Activated CD8-positive, alpha-beta memory T cell treated with anti-CD3 and anti-CD28 coated beads, Interleukin-2, amount 10 ng/mL, durations not matched to agents 7 days and 5 days (primary cell): ENCODE measurements around the gene CCDC61. TPM values are rescaled to one million over a fixed set of nuclear protein-coding genes. Genes with fewer than 3 reads are reported as not detected.

Experiments
- ATAC-seq: fragments of 150-1000 bp; cut with Tn5 transposase; one replicate; pipeline ENCODE4 v1.10.0; 2021; ENCODE audit warnings: moderate library complexity
- CTCF ChIA-PET: fragments of 350-600 bp; sonication (Branson Sonifier 250); formaldehyde crosslinking; loops from one replicate; lab custom pipeline; 2021; ENCODE audit warnings: antibody characterized with exemption; lab: Charles Lee
- DNase-seq: peaks from one replicate; pipeline ENCODE4 v3.0.0-alpha.2; 2020
- H3K27ac Mint-ChIP-seq: one replicate; pipeline ENCODE4 v1.8.0; 2021; ENCODE audit warnings: mild to moderate bottlenecking, mixed read lengths
- H3K27me3 Mint-ChIP-seq: one replicate; pipeline ENCODE4 v1.8.0; 2021; ENCODE audit warnings: mixed read lengths
- H3K36me3 Mint-ChIP-seq: one replicate; pipeline ENCODE4 v1.8.0; 2021; ENCODE audit warnings: mild to moderate bottlenecking, mixed read lengths
- H3K4me1 Mint-ChIP-seq: one replicate; pipeline ENCODE4 v1.8.0; 2021; ENCODE audit warnings: mixed read lengths
- H3K4me3 Mint-ChIP-seq: one replicate; pipeline ENCODE4 v1.8.0; 2021; ENCODE audit warnings: mild to moderate bottlenecking, moderate library complexity, mixed read lengths
- H3K9me3 Mint-ChIP-seq: one replicate; pipeline ENCODE4 v1.8.0; 2022; ENCODE audit warnings: low read depth, mixed read lengths
- total RNA-seq, 2 experiments: library from RNA; stranded (reverse); gene quantifications; one replicate each; pipeline ENCODE4 v1.2.3, GENCODE V29; 2021

The CCDC61 gene
- total RNA-seq, 2 experiments from 2014 or later = 24.4 to 35.1 TPM

- Mint-ChIP-seq H3K4me1 (no peaks in the 10 kb centered on the region), H3K27me3 (peaks cover 59% of the 10 kb centered on the region), H3K27ac (no peak overlapping the region), H3K36me3 (no peaks in the 10 kb centered on the region), H3K9me3 (no peaks in the 10 kb centered on the region), H3K4me3 (no peak overlapping the region)
- CTCF ChIA-PET = interaction anchor here (0.9 to 3.7 kb wide), 3 partner anchors 13 to 25 kb away, joined by 3 to 19 read pairs (median 3); no protein-coding TSS in a partner anchor
- DNase-seq = no peak
- no peak for ATAC-seq
These were observed 47.1 kb downstream of the CCDC61 start for GRCh38 chr19:46042252-46042883.

GRCh38 chr19:46043519-46043918, 48.3 kb downstream of the CCDC61 start:
- H3K4me1 Mint-ChIP-seq = no peaks in the 10 kb centered on the region
- H3K27me3 Mint-ChIP-seq = peaks cover 71% of the 10 kb centered on the region
- no peak for DNase-seq
- H3K4me3 Mint-ChIP-seq = no peak overlapping the region
- H3K27ac Mint-ChIP-seq = no peak overlapping the region
- no peaks in the 10 kb centered on the region for H3K36me3 Mint-ChIP-seq
- CTCF ChIA-PET = interaction anchor here (0.6 to 3.7 kb wide), 3 partner anchors 15 to 1411 kb away, joined by 3 to 19 read pairs (median 3); no protein-coding TSS in a partner anchor
- ATAC-seq = no peak
- H3K9me3 Mint-ChIP-seq = no peaks in the 10 kb centered on the region

GRCh38 chr19:46049597-46049996, 54.3 kb downstream of the CCDC61 start:
- Mint-ChIP-seq H3K27me3 (peaks cover 68% of the 10 kb centered on the region), H3K4me1 (no peaks in the 10 kb centered on the region), H3K36me3 (no peaks in the 10 kb centered on the region), H3K27ac (no peak overlapping the region), H3K4me3 (no peak overlapping the region), H3K9me3 (no peaks in the 10 kb centered on the region)
- ATAC-seq (no peak), DNase-seq (no peak)
- CTCF ChIA-PET = interaction anchor here (1.0 to 3.4 kb wide), 3 partner anchors 16 to 33 kb away, joined by 3 to 12 read pairs (median 3); no protein-coding TSS in a partner anchor

- DNase-seq (no peak), ATAC-seq (no peak)
- CTCF ChIA-PET = interaction anchor here (3.4 kb wide), 1 partner anchor 24 kb away, joined by 12 read pairs; no protein-coding TSS in a partner anchor
- Mint-ChIP-seq H3K4me1 (no peaks in the 10 kb centered on the region), H3K4me3 (no peak overlapping the region), H3K27me3 (peaks cover 60% of the 10 kb centered on the region), H3K9me3 (no peaks in the 10 kb centered on the region), H3K27ac (no peak overlapping the region), H3K36me3 (no peaks in the 10 kb centered on the region)
These were observed 57.6 kb downstream of the CCDC61 start for GRCh38 chr19:46052896-46053295.

GRCh38 chr19:46056536-46056935, 61.3 kb downstream of the CCDC61 start:
- CTCF ChIA-PET = no interaction called here
- H3K27ac Mint-ChIP-seq = no peak overlapping the region
- DNase-seq (no peak), ATAC-seq (no peak)
- peaks cover 56% of the 10 kb centered on the region for H3K27me3 Mint-ChIP-seq
- H3K36me3 Mint-ChIP-seq = no peaks in the 10 kb centered on the region
- no peak overlapping the region for H3K4me3 Mint-ChIP-seq
- no peaks in the 10 kb centered on the region for H3K4me1 Mint-ChIP-seq
- H3K9me3 Mint-ChIP-seq = peaks cover 6% of the 10 kb centered on the region

- DNase-seq (no peak), ATAC-seq (no peak)
- Mint-ChIP-seq H3K9me3 (peaks cover 6% of the 10 kb centered on the region), H3K36me3 (no peaks in the 10 kb centered on the region), H3K27ac (no peak overlapping the region), H3K27me3 (peaks cover 61% of the 10 kb centered on the region), H3K4me1 (no peaks in the 10 kb centered on the region), H3K4me3 (no peak overlapping the region)
- CTCF ChIA-PET = no interaction called here
These were observed 63.5 kb downstream of the CCDC61 start for GRCh38 chr19:46058778-46059177.

- Mint-ChIP-seq H3K27me3 (peaks cover 56% of the 10 kb centered on the region), H3K4me1 (no peaks in the 10 kb centered on the region), H3K27ac (no peak overlapping the region), H3K4me3 (no peak overlapping the region), H3K36me3 (no peaks in the 10 kb centered on the region), H3K9me3 (peaks cover 6% of the 10 kb centered on the region)
- ATAC-seq (no peak), DNase-seq (no peak)
- CTCF ChIA-PET = interaction anchor here (0.9 to 1.5 kb wide), 2 partner anchors 18 to 32 kb away, joined by 3 read pairs; no protein-coding TSS in a partner anchor
These were observed 64.7 kb downstream of the CCDC61 start for GRCh38 chr19:46060012-46060411.

- ATAC-seq (no peak), DNase-seq (no peak)
- no peaks in the 10 kb centered on the region for H3K36me3 Mint-ChIP-seq
- H3K4me1 Mint-ChIP-seq = no peaks in the 10 kb centered on the region
- no peak overlapping the region for H3K4me3 Mint-ChIP-seq
- H3K27me3 Mint-ChIP-seq = peaks cover 67% of the 10 kb centered on the region
- CTCF ChIA-PET = no interaction called here
- peaks cover 6% of the 10 kb centered on the region for H3K9me3 Mint-ChIP-seq
- H3K27ac Mint-ChIP-seq = no peak overlapping the region
These were observed 67.9 kb downstream of the CCDC61 start for GRCh38 chr19:46063201-46063600.

- H3K27ac Mint-ChIP-seq = no peak overlapping the region
- CTCF ChIA-PET = interaction anchor here (1.0 to 1.2 kb wide), 2 partner anchors 13 to 37 kb away, joined by 3 read pairs; no protein-coding TSS in a partner anchor
- H3K27me3 Mint-ChIP-seq = peaks cover 81% of the 10 kb centered on the region
- DNase-seq (no peak), ATAC-seq (no peak)
- H3K9me3 Mint-ChIP-seq = no peaks in the 10 kb centered on the region
- H3K36me3 Mint-ChIP-seq = no peaks in the 10 kb centered on the region
- no peak overlapping the region for H3K4me3 Mint-ChIP-seq
- H3K4me1 Mint-ChIP-seq = peaks cover 3% of the 10 kb centered on the region
These were observed 70.3 kb downstream of the CCDC61 start for GRCh38 chr19:46065486-46066071.

- Mint-ChIP-seq H3K9me3 (no peaks in the 10 kb centered on the region), H3K27me3 (peaks cover 85% of the 10 kb centered on the region), H3K4me1 (peaks cover 3% of the 10 kb centered on the region), H3K4me3 (no peak overlapping the region), H3K36me3 (no peaks in the 10 kb centered on the region), H3K27ac (no peak overlapping the region)
- CTCF ChIA-PET = interaction anchor here (1.0 kb wide), 1 partner anchor 12 kb away, joined by 3 read pairs; no protein-coding TSS in a partner anchor
- DNase-seq (no peak), ATAC-seq (no peak)
These were observed 71.2 kb downstream of the CCDC61 start for GRCh38 chr19:46066471-46066870.

GRCh38 chr19:46067691-46068090, 72.4 kb downstream of the CCDC61 start:
- no peaks in the 10 kb centered on the region for H3K9me3 Mint-ChIP-seq
- ATAC-seq = no peak
- H3K27me3 Mint-ChIP-seq = peaks cover 83% of the 10 kb centered on the region
- no peaks in the 10 kb centered on the region for H3K36me3 Mint-ChIP-seq
- CTCF ChIA-PET = no interaction called here
- H3K4me1 Mint-ChIP-seq = peaks cover 3% of the 10 kb centered on the region
- DNase-seq = no peak
- H3K27ac Mint-ChIP-seq = no peak overlapping the region
- no peak overlapping the region for H3K4me3 Mint-ChIP-seq
